ENCODE data around the gene KLF6. TPM values are rescaled to one million over a fixed set of nuclear protein-coding genes. Genes with fewer than 3 reads are reported as not detected.
A peak's percentile ranks its signal among the peaks of the same experiment; 100 is the strongest.

KLF6 gene
- total and polyA plus RNA-seq, 9 of the 15 experiments (the other 6 are each of a cell fraction or from before 2014, with no cell fraction given), result 3.2 to 23.9 (median 8.0) TPM

GRCh38 chr10:3783682-3784432 lies 1.2 kb downstream of the KLF6 start (continued):
- TF ChIP-seq E2F4 (CRISPR knock-in tag; IDR thresholded peaks at IDR 0.05; ENCODE audit: low read depth), result no peak
- no peak for TF ChIP-seq RBM17 (IDR thresholded peaks at IDR 0.05; ENCODE audit: borderline replicate concordance, low read depth, low read length)
- TF ChIP-seq KDM5B (IDR thresholded peaks at IDR 0.05; ENCODE audit: insufficient replicate concordance, low read depth, low read length), result peak; percentile 57
- TF ChIP-seq NFIC (IDR thresholded peaks at IDR 0.05), result peak; percentile 69
- TF ChIP-seq GMEB1 (CRISPR knock-in tag; IDR thresholded peaks at IDR 0.05), result no peak
- peak; percentile 41; the same call in 1 of the 2 replicates for TF ChIP-seq SOX6 (IDR thresholded peaks at IDR 0.05)
- TF ChIP-seq ZNF23 (CRISPR knock-in tag; IDR thresholded peaks at IDR 0.05), result no peak
- no peak for TF ChIP-seq HMG20A (CRISPR knock-in tag; conservative IDR thresholded peaks at IDR 0.05)
- TF ChIP-seq PREB (CRISPR knock-in tag; IDR thresholded peaks at IDR 0.05), result 0 out of 2 replicates have a peak, but pooled peaks have one; percentile 42
- no peak for TF ChIP-seq NELFE (IDR thresholded peaks at IDR 0.05; ENCODE audit: insufficient read depth, insufficient read length)
- no peak for TF ChIP-seq ZBTB1 (CRISPR knock-in tag; IDR thresholded peaks at IDR 0.05; ENCODE audit: borderline replicate concordance, low read depth)
- no peak for TF ChIP-seq ZNF589 (CRISPR knock-in tag; IDR thresholded peaks at IDR 0.05; ENCODE audit: low read depth)
- TF ChIP-seq RAD21 (CRISPR knock-in tag; conservative IDR thresholded peaks at IDR 0.05 in 1 of 2, IDR thresholded peaks at IDR 0.05 in 1 of 2), result peak in 1 of 2 experiments; percentile 6; a peak in 1 of 4 replicates
- no peak for TF ChIP-seq ZBTB5 (IDR thresholded peaks at IDR 0.05)
- no peak for TF ChIP-seq MLX (CRISPR knock-in tag; conservative IDR thresholded peaks at IDR 0.05)
- TF ChIP-seq ZBTB9 (CRISPR knock-in tag; IDR thresholded peaks at IDR 0.05), result no peak

Data from K562 (cell line).